HL-60 (cell line): Measurements from ENCODE around the gene RNU4-1.

Source experiments
- CTCF ChIP-seq: IDR thresholded peaks from one replicate; pipeline ENCODE4 v1.5.1; 2011; ENCODE audit warnings: low read length, control low read depth, inconsistent platforms; ENCODE audit not compliant: insufficient read depth
- GABPA ChIP-seq: IDR thresholded peaks from 2 replicates; pipeline ENCODE4 v1.6.1; 2012; ENCODE audit warnings: low read depth
- POLR2AphosphoS5 ChIP-seq: IDR thresholded peaks from 2 replicates; pipeline ENCODE4 v1.6.1; 2012; ENCODE audit warnings: low read depth
- REST ChIP-seq: IDR thresholded peaks from 2 replicates; pipeline ENCODE4 v1.6.1; 2012; ENCODE audit warnings: low read depth; ENCODE audit not compliant: insufficient replicate concordance
- SPI1 ChIP-seq: IDR thresholded peaks from 2 replicates; pipeline ENCODE4 v1.6.1; 2012; ENCODE audit warnings: low read depth, mild to moderate bottlenecking, borderline replicate concordance

- TF ChIP-seq CTCF (no peak), REST (no peak), GABPA (no peak), POLR2AphosphoS5 (no peak), SPI1 (no peak)
Measured at GRCh38 chr12:120261951-120262851, 30.8 kb downstream of the RNU4-1 start.
